Calu3 (cell line): ENCODE data around the gene VCL. TPM values are rescaled to one million over a fixed set of nuclear protein-coding genes. Genes with fewer than 3 reads are reported as not detected.
A peak's percentile ranks its signal among the peaks of the same experiment; 100 is the strongest.

ENCODE experiments used
- BruUV-seq: library from RNA; stranded (reverse); fragments of 400-500 nt; replicated peaks from 2 replicates; lab custom pipeline; 2021; lab: Mats Ljungman, UMichigan
- CTCF ChIA-PET: fragments of 300-600 bp; sonication (Branson Sonifier 250); formaldehyde crosslinking; loops from one replicate; lab custom pipeline; 2022; ENCODE audit warnings: antibody characterized with exemption; lab: Charles Lee
- DNase-seq: peaks from one replicate; pipeline ENCODE4 v3.0.0; 2022
- H3K27ac Mint-ChIP-seq: one replicate; pipeline ENCODE4 v1.8.0; 2022; ENCODE audit warnings: mixed read lengths; ENCODE audit not compliant: unreplicated experiment
- H3K27me3 Mint-ChIP-seq: one replicate; pipeline ENCODE4 v1.8.0; 2022; ENCODE audit warnings: mixed read lengths; ENCODE audit not compliant: unreplicated experiment
- H3K36me3 Mint-ChIP-seq: one replicate; pipeline ENCODE4 v1.8.0; 2022; ENCODE audit warnings: mild to moderate bottlenecking, moderate library complexity, mixed read lengths; ENCODE audit not compliant: insufficient read depth, unreplicated experiment
- H3K4me1 Mint-ChIP-seq: one replicate; pipeline ENCODE4 v1.8.0; 2022; ENCODE audit warnings: mild to moderate bottlenecking, low read depth, mixed read lengths; ENCODE audit not compliant: unreplicated experiment
- H3K4me3 Mint-ChIP-seq: one replicate; pipeline ENCODE4 v1.8.0; 2022; ENCODE audit warnings: mild to moderate bottlenecking, low read depth, moderate library complexity, mixed read lengths; ENCODE audit not compliant: unreplicated experiment
- H3K9me3 Mint-ChIP-seq: one replicate; pipeline ENCODE4 v1.8.0; 2022; ENCODE audit warnings: low read depth, mixed read lengths; ENCODE audit not compliant: unreplicated experiment
- intact Hi-C: fragments of 100-400 bp; cut with micrococcal nuclease; formaldehyde crosslinking; loops from one replicate; pipeline ENCODE4 v1.10.0; 2022; ENCODE audit not compliant: unreplicated experiment
- total RNA-seq: library from RNA; stranded (reverse); gene quantifications from 2 replicates; pipeline ENCODE4 v1.2.3, GENCODE V29; 2022
- TF ChIP-seq, protein P1 (sequence below): fragments of 200-600 bp; IDR thresholded peaks from one replicate; pipeline ENCODE4 v1.8.0; 2022; ENCODE audit warnings: antibody characterized with exemption; ENCODE audit not compliant: unreplicated experiment

Gene VCL
- total RNA-seq, 1 experiment from 2014 or later, result 237 TPM

DNA sequence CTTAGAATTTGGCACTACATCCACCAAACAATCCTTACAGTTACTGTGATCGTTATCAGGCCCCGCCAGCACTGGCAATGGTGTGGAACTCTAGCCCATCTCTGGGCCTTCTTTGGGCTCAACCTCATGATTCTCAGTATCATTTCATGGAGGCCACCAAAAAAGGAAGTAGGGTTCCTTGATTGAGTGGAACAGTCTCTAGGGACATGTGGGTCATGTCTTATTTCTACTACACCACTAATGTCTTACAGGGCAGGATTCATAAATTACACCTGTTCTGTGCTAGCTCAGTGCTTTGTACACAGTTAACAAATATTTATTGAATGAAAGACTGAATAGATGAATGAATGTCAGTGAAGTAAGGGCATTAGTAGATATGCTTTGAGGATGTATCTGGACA is 98.9 kb downstream of the VCL start:
- CTCF ChIA-PET, result no interaction called here
- intact Hi-C loops, result no loop called here
- H3K27me3 Mint-ChIP-seq, result no peaks in the 10 kb centered on the region
- no peaks in the 10 kb centered on the region for H3K9me3 Mint-ChIP-seq
- DNase-seq, result no peak
- no peaks in the 10 kb centered on the region for H3K4me1 Mint-ChIP-seq
- no TSS peak for BruUV-seq
- no peak overlapping the region for H3K4me3 Mint-ChIP-seq
- peaks cover 92% of the 10 kb centered on the region for H3K36me3 Mint-ChIP-seq
- TF ChIP-seq, protein P1, sequence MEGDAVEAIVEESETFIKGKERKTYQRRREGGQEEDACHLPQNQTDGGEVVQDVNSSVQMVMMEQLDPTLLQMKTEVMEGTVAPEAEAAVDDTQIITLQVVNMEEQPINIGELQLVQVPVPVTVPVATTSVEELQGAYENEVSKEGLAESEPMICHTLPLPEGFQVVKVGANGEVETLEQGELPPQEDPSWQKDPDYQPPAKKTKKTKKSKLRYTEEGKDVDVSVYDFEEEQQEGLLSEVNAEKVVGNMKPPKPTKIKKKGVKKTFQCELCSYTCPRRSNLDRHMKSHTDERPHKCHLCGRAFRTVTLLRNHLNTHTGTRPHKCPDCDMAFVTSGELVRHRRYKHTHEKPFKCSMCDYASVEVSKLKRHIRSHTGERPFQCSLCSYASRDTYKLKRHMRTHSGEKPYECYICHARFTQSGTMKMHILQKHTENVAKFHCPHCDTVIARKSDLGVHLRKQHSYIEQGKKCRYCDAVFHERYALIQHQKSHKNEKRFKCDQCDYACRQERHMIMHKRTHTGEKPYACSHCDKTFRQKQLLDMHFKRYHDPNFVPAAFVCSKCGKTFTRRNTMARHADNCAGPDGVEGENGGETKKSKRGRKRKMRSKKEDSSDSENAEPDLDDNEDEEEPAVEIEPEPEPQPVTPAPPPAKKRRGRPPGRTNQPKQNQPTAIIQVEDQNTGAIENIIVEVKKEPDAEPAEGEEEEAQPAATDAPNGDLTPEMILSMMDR, result no peak
- no peak overlapping the region for H3K27ac Mint-ChIP-seq

DNA sequence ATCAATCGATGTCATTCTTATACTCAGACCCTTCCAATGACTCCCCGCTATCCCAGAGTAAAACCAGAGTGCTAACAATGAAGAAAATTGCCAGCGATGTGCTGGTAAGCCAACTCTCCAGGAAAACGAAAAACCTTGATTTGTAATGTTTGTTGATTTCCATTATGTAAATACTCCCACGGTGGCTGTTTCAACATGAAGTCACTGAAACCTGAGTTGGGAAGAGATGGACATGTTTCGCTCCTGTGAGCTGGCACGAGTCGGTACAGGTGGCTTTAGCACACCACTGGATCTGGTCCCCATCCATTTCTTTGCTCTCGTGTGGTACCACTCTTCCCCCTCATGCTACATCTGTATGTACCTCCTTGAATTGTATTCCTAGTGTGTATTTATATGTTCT is 99.9 kb downstream of the VCL start:
- no TSS peak for BruUV-seq
- Mint-ChIP-seq H3K9me3 (no peaks in the 10 kb centered on the region), H3K4me1 (no peaks in the 10 kb centered on the region), H3K27ac (no peak overlapping the region), H3K4me3 (no peak overlapping the region), H3K36me3 (peaks cover 91% of the 10 kb centered on the region), H3K27me3 (no peaks in the 10 kb centered on the region)
- DNase-seq, result no peak
- intact Hi-C loops, result no loop called here
- TF ChIP-seq, protein P1, result no peak
- CTCF ChIA-PET, result no interaction called here

DNA sequence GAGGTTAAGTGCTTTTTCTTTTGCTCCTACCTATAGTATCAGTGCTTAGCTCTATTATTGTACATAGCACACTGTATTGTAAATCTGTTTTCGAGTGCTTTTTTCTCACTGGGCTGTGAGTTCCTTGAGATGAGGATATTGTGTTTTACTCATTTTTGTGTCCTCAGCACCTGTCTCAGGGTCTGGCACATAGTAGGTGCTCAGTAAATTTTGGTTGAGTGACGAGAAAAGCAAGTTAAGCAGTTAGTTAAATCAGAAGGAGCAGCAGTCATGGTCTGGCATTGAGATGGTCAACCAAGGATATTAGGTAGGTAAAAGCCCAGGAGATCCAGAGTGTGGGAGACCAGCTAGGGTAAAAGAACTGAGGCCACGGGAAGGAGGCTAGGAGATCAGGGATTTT is 101.5 kb downstream of the VCL start:
- H3K27me3 Mint-ChIP-seq, result no peaks in the 10 kb centered on the region

DNA sequence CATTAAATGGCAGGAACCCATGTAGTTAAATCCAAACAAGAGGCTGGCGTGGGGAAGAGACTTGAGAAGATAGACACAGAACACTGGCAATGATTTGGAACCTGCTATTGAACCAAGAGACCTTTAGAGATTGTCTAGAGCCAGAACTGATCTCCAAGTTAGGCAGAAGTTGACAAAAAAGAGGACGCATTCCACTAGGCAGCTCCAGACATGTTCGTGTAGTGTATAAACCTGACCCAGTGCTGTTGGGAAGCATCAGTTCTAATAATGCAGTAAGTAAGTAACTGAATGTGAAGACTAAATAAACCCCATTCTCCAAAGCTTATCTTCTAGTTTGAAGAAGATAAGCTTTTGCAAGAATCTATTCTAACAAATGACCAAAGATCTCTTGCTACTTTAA is 101.9 kb downstream of the VCL start:
- CTCF ChIA-PET, result interaction anchor here (0.6 kb wide), 1 partner anchor 33 kb away, joined by 3 read pairs; no protein-coding TSS in a partner anchor
- no TSS peak for BruUV-seq
- no peak overlapping the region for H3K4me3 Mint-ChIP-seq
- H3K9me3 Mint-ChIP-seq, result no peaks in the 10 kb centered on the region
- H3K4me1 Mint-ChIP-seq, result no peaks in the 10 kb centered on the region
- no peak for DNase-seq
- no peaks in the 10 kb centered on the region for H3K27me3 Mint-ChIP-seq
- H3K27ac Mint-ChIP-seq, result no peak overlapping the region
- TF ChIP-seq, protein P1, result no peak
- H3K36me3 Mint-ChIP-seq, result peaks cover 96% of the 10 kb centered on the region
- intact Hi-C loops, result no loop called here

More for the DNA sequence above, 101.5 kb downstream of the VCL start:
- BruUV-seq, result no TSS peak
- no peak overlapping the region for H3K4me3 Mint-ChIP-seq
- no peaks in the 10 kb centered on the region for H3K9me3 Mint-ChIP-seq
- TF ChIP-seq, protein P1, result no peak
- intact Hi-C loops, result no loop called here
- DNase-seq, result no peak
- peaks cover 96% of the 10 kb centered on the region for H3K36me3 Mint-ChIP-seq
- H3K27ac Mint-ChIP-seq, result peak overlapping the region; percentile 3
- CTCF ChIA-PET, result interaction anchor here (0.6 kb wide), 1 partner anchor 33 kb away, joined by 3 read pairs; no protein-coding TSS in a partner anchor
- no peaks in the 10 kb centered on the region for H3K4me1 Mint-ChIP-seq
